K562 (cell line): Measurements from ENCODE around the gene PFN3. TPM values are rescaled to one million over a fixed set of nuclear protein-coding genes. Genes with fewer than 3 reads are reported as not detected.

Experiments used
- ARID1B ChIP-seq: fragments of 450-650 bp; IDR thresholded peaks from 2 replicates; pipeline ENCODE4 v1.6.1; 2016; ENCODE audit warnings: antibody characterized with exemption, mild to moderate bottlenecking, inconsistent platforms
- ATF7 ChIP-seq: fragments of 450-650 bp; IDR thresholded peaks from 2 replicates; pipeline ENCODE4 v1.7.1; 2014; ENCODE audit warnings: mild to moderate bottlenecking, moderate library complexity
- CBX1 ChIP-seq: sonication (generic); IDR thresholded peaks from 2 replicates; pipeline ENCODE4 v1.6.1; 2016; ENCODE audit warnings: antibody characterized with exemption, low read depth, mild to moderate bottlenecking
- CREB1 ChIP-seq, 2 experiments: sonication (generic) in 1 of 2; formaldehyde crosslinking in 1 of 2; IDR thresholded peaks; 2 replicates each; pipeline versions ENCODE4 v1.6.1 to v1.8.0; 2012 to 2022; ENCODE audit warnings: inconsistent platforms in 1 of 2, mild to moderate bottlenecking in 1 of 2, missing genetic modification reagents in 1 of 2, moderate library complexity in 1 of 2
- ERF ChIP-seq: fragments of 450-650 bp; formaldehyde crosslinking; IDR thresholded peaks from 2 replicates; pipeline ENCODE4 v1.4.0; 2020; ENCODE audit warnings: mild to moderate bottlenecking, mixed read lengths
- FOXK2 ChIP-seq, 2 experiments: fragments of 450-650 bp; IDR thresholded peaks in 1 of 2; conservative IDR thresholded peaks in 1 of 2; 2 replicates each; pipeline ENCODE4 v1.6.1; 2016; ENCODE audit warnings: low read depth in 2 of 2, mild to moderate bottlenecking in 1 of 2
- GABPA ChIP-seq: fragments of 200-800 bp; sonication (Bioruptor generic); conservative IDR thresholded peaks from 2 replicates; pipeline ENCODE4 v1.6.1; 2016; ENCODE audit warnings: low read depth, missing genetic modification characterization, missing compliant biosample characterization
- KLF10 ChIP-seq: fragments of 250-450 bp; sonication (Bioruptor Pico); IDR thresholded peaks from 2 replicates; pipeline ENCODE4 v1.6.1; 2021; ENCODE audit warnings: matching md5 sums
- LCOR ChIP-seq: sonication (generic); formaldehyde crosslinking; IDR thresholded peaks from 2 replicates; pipeline ENCODE4 v1.8.0; 2022; ENCODE audit warnings: mild to moderate bottlenecking, missing genetic modification reagents
- MAFG ChIP-seq: fragments of 450-650 bp; conservative IDR thresholded peaks from 2 replicates; pipeline ENCODE4 v1.6.1; 2016; ENCODE audit warnings: missing genetic modification characterization, missing compliant biosample characterization
- MTA2 ChIP-seq: fragments of 450-650 bp; IDR thresholded peaks from 2 replicates; pipeline ENCODE4 v1.6.1; 2016; ENCODE audit warnings: low read depth
- NCOA1 ChIP-seq: fragments of 450-650 bp; IDR thresholded peaks from 2 replicates; pipeline ENCODE4 v1.6.1; 2016; ENCODE audit warnings: low read depth
- NFRKB ChIP-seq: fragments of 450-650 bp; IDR thresholded peaks from 2 replicates; pipeline ENCODE4 v1.6.1; 2016; ENCODE audit warnings: low read depth
- NR2C2 ChIP-seq, 2 experiments: fragments of 200-800 bp in 1 of 2; sonication (Bioruptor generic) in 1 of 2; sonication (generic) in 1 of 2; formaldehyde crosslinking in 1 of 2; IDR thresholded peaks; 2 replicates each; pipeline versions ENCODE4 v1.6.1 to v1.8.0; 2016 to 2022; ENCODE audit warnings: mild to moderate bottlenecking in 1 of 2, missing compliant biosample characterization in 1 of 2, missing genetic modification characterization in 1 of 2, missing genetic modification reagents in 1 of 2
- POLR2B ChIP-seq: fragments of 450-650 bp; IDR thresholded peaks from 2 replicates; pipeline ENCODE4 v1.6.1; 2018; ENCODE audit warnings: low read depth; ENCODE audit not compliant: partially characterized antibody
- RFX5 ChIP-seq: IDR thresholded peaks from 2 replicates; pipeline ENCODE4 v1.6.1; 2011; ENCODE audit warnings: low read depth, mild to moderate bottlenecking, improper control_type of control experiment, low read length
- TAF1 ChIP-seq: IDR thresholded peaks from 2 replicates; pipeline ENCODE4 v1.6.1; 2011; ENCODE audit warnings: mild to moderate bottlenecking, low read length, moderate library complexity; ENCODE audit not compliant: insufficient read depth, control insufficient read depth, severe bottlenecking; ENCODE audit errors: extremely low read depth
- TCF7L2 ChIP-seq: fragments of 150-350 bp; IDR thresholded peaks from 2 replicates; pipeline ENCODE4 v1.6.1; 2016; ENCODE audit warnings: low read depth, mild to moderate bottlenecking, low read length, moderate library complexity
- TGIF2 ChIP-seq: sonication (generic); formaldehyde crosslinking; IDR thresholded peaks from 2 replicates; pipeline ENCODE4 v1.8.1; 2022; ENCODE audit warnings: mild to moderate bottlenecking, missing genetic modification reagents, moderate library complexity
- ZNF143 ChIP-seq: sonication (generic); formaldehyde crosslinking; IDR thresholded peaks from 2 replicates; pipeline ENCODE4 v1.9.0; 2022; ENCODE audit warnings: mild to moderate bottlenecking, missing genetic modification reagents
- ZNF146 ChIP-seq: IDR thresholded peaks from one replicate; pipeline ENCODE4 v1.6.1; 2018; ENCODE audit warnings: missing compliant biosample characterization; ENCODE audit not compliant: unreplicated experiment
- ZNF444 ChIP-seq: fragments of 250-450 bp; sonication (Bioruptor Pico); IDR thresholded peaks from 2 replicates; pipeline ENCODE4 v1.4.0; 2020; ENCODE audit warnings: mild to moderate bottlenecking, moderate library complexity
- ZNF696 ChIP-seq: fragments of 250-450 bp; sonication (Bioruptor Pico); conservative IDR thresholded peaks from 2 replicates; pipeline ENCODE4 v1.4.0; 2020; ENCODE audit warnings: mild to moderate bottlenecking, moderate library complexity
- polyA plus RNA-seq, 8 experiments: library from polyadenylated mRNA; depleted of rRNA in 4 of 8; stranded (reverse) in 5 of 8; unstranded in 3 of 8; fragments of >200 nt; fragmentation: Nextera tagmentation in 2 of 8; fragmentation: Illumina TruSeq in 1 of 8; extraction: Ambion mirVana in 2 of 8; extraction: Trizol in 1 of 8; gene quantifications; 2 replicates each; pipeline versions ENCODE4 v1.2.1 to v1.2.3, GENCODE V29; 2011 to 2014; ENCODE audit warnings: inconsistent platforms in 1 of 8, missing spikeins in 1 of 8
- total RNA-seq, 7 experiments: library from RNA; depleted of rRNA in 6 of 7; stranded (reverse); fragments of >200 nt in 6 of 7; fragmentation: Illumina TruSeq in 2 of 7; extraction: Trizol in 2 of 7; gene quantifications; 2 replicates each; pipeline versions ENCODE4 v1.2.1 to v1.2.3, GENCODE V29; 2011 to 2021; ENCODE audit warnings: low replicate concordance in 1 of 7
- TF ChIP-seq, protein P1 (sequence below): IDR thresholded peaks from 2 replicates; pipeline ENCODE4 v1.6.1; 2014; ENCODE audit warnings: antibody characterized with exemption
- TF ChIP-seq, protein P2 (sequence below): fragments of 450-650 bp; IDR thresholded peaks from 2 replicates; pipeline ENCODE4 v1.7.0; 2016; ENCODE audit warnings: borderline replicate concordance
- TF ChIP-seq, protein P3 (sequence below): fragments of 250-450 bp; sonication (Bioruptor Pico); IDR thresholded peaks from 2 replicates; pipeline ENCODE4 v1.5.0; 2020; ENCODE audit warnings: mild to moderate bottlenecking

The PFN3 gene
- total and polyA plus RNA-seq, 9 of the 15 experiments (the other 6 are each of a cell fraction or from before 2014, with no cell fraction given) = not detected

DNA sequence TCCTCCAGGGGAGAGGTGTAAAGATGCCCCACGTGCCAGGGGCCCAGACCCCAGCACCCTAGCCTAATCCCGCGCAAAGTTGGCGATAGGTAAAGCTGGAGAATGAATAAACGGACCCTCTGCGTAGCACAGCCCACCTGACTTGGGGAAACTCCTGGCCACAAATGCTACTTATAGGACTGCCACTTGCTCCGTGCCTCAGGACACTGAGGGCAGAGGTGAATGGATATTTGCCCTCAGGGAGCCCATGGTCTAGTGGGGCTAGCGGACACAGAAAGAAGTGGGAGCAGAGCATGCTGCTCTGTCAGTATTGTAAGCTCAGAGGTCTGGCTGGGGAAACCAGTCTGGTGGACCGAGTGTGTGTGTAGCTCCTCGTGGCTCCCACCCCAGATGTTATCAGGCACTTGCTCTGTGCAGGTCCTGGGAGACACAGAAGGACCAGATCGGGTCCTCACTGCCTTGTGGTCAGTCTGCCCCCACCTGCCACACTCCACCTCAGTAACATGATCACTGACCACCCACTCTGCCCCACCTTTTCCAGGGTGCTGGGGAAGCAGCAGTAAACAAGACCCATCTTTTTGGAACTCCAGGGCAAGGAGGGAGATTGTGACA is 26.9 kb upstream of the PFN3 start (continued):
- TF ChIP-seq FOXK2 (conservative IDR thresholded peaks at IDR 0.05 in 1 of 2, IDR thresholded peaks at IDR 0.05 in 1 of 2; ENCODE audit: low read depth in 2 of 2) (no peak), CBX1 (no peak), ATF7 (no peak), NCOA1 (no peak; the same call in 1 of the 2 replicates), MAFG (tag) (no peak), NR2C2 (CRISPR knock-in tag; IDR thresholded peaks at IDR 0.05) (no peak), NR2C2 (tag; IDR thresholded peaks at IDR 0.05) (no peak), RFX5 (no peak), CREB1 (IDR thresholded peaks at IDR 0.05) (no peak), CREB1 (CRISPR knock-in tag; IDR thresholded peaks at IDR 0.05) (peak; percentile 27), ZNF143 (CRISPR knock-in tag) (0 out of 2 replicates have a peak, but pooled peaks have one; percentile 52), TAF1 (peak; percentile 26), ZNF444 (CRISPR knock-in tag) (no peak), KLF10 (CRISPR knock-in tag) (no peak), POLR2B (no peak), MTA2 (no peak), LCOR (CRISPR knock-in tag) (no peak), GABPA (no peak), ZNF696 (CRISPR knock-in tag) (no peak), ARID1B (no peak), TCF7L2 (no peak), TGIF2 (no peak), ZNF146 (no peak), ERF (CRISPR knock-in tag) (no peak), NFRKB (peak; percentile 38; the same call in 1 of the 2 replicates)
- TF ChIP-seq, protein P1, sequence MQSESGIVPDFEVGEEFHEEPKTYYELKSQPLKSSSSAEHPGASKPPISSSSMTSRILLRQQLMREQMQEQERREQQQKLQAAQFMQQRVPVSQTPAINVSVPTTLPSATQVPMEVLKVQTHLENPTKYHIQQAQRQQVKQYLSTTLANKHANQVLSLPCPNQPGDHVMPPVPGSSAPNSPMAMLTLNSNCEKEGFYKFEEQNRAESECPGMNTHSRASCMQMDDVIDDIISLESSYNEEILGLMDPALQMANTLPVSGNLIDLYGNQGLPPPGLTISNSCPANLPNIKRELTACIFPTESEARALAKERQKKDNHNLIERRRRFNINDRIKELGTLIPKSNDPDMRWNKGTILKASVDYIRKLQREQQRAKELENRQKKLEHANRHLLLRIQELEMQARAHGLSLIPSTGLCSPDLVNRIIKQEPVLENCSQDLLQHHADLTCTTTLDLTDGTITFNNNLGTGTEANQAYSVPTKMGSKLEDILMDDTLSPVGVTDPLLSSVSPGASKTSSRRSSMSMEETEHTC = no peak
- TF ChIP-seq, protein P2, sequence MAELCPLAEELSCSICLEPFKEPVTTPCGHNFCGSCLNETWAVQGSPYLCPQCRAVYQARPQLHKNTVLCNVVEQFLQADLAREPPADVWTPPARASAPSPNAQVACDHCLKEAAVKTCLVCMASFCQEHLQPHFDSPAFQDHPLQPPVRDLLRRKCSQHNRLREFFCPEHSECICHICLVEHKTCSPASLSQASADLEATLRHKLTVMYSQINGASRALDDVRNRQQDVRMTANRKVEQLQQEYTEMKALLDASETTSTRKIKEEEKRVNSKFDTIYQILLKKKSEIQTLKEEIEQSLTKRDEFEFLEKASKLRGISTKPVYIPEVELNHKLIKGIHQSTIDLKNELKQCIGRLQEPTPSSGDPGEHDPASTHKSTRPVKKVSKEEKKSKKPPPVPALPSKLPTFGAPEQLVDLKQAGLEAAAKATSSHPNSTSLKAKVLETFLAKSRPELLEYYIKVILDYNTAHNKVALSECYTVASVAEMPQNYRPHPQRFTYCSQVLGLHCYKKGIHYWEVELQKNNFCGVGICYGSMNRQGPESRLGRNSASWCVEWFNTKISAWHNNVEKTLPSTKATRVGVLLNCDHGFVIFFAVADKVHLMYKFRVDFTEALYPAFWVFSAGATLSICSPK = 0 out of 2 replicates have a peak, but pooled peaks have one; percentile 57
- TF ChIP-seq, protein P3, sequence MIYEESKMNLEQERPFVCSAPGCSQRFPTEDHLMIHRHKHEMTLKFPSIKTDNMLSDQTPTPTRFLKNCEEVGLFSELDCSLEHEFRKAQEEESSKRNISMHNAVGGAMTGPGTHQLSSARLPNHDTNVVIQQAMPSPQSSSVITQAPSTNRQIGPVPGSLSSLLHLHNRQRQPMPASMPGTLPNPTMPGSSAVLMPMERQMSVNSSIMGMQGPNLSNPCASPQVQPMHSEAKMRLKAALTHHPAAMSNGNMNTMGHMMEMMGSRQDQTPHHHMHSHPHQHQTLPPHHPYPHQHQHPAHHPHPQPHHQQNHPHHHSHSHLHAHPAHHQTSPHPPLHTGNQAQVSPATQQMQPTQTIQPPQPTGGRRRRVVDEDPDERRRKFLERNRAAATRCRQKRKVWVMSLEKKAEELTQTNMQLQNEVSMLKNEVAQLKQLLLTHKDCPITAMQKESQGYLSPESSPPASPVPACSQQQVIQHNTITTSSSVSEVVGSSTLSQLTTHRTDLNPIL = no peak
